Measurements from ENCODE around the gene EIF4E1B.

The EIF4E1B gene

DNA sequence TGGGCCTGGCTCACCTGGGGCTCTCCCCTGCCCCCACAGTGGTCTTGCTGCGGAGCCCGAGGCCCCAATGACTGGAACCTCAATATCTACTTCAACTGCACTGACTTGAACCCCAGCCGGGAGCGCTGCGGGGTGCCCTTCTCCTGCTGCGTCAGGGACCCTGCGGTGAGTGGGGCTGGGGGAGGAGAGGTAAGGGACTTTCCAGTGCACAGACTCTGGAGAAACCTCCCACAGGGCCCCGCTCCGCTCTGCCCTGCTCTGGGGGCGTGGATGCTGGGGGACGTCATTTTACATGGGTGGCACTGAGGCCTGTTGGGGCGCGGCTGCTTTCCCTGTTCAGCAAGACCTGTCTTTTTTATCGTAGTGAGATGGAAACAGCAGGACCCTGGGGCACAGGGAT is 24.4 kb downstream of the EIF4E1B start:
- no peaks in the 10 kb centered on the region for H3K9me3 ChIP-seq (ENCODE audit: control insufficient read depth, low read length)
- no peaks in the 10 kb centered on the region for H3K27me3 ChIP-seq (ENCODE audit: control insufficient read depth, insufficient read depth, low read length)
- no peak for TF ChIP-seq CTCF (IDR thresholded peaks at IDR 0.05)
- no peaks in the 10 kb centered on the region for H3K79me2 ChIP-seq
- H3K4me2 ChIP-seq (ENCODE audit: low read length) = no peak overlapping the region
- H3K4me3 ChIP-seq (ENCODE audit: low read depth, low read length) = no peak overlapping the region
- no peaks in the 10 kb centered on the region for H3K36me3 ChIP-seq (ENCODE audit: control insufficient read depth, insufficient read depth, low read length)
- H3K27ac ChIP-seq = no peak overlapping the region
- no peak overlapping the region for H3K9ac ChIP-seq
- no peak overlapping the region for H2AFZ ChIP-seq
- peaks cover 3% of the 10 kb centered on the region for H3K4me1 ChIP-seq

DNA sequence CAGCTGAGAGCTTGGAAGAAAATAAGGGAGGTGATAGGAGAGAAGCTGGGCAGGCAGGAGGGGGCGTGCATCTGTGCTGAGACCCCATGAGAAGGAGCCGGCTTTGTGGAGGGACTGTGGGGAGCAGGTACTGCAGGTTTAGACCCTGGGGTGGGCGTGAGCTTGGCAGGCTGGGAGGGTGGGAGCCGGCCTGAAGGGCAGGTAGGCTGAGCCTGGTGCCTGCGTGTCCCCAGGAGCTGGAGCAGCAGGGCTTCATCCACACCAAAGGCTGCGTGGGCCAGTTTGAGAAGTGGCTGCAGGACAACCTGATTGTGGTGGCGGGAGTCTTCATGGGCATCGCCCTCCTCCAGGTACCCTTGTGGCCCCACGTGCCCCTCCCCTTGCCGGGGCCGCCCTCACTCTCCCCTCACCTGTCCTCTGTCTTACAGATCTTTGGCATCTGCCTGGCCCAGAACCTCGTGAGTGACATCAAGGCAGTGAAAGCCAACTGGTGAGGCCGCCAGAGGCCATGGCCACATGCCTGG is 26.1 kb downstream of the EIF4E1B start:
- Histone ChIP-seq H3K4me3 (ENCODE audit: low read depth, low read length) (no peak overlapping the region), H3K27me3 (ENCODE audit: control insufficient read depth, insufficient read depth, low read length) (no peaks in the 10 kb centered on the region), H3K9ac (no peak overlapping the region), H3K9me3 (ENCODE audit: control insufficient read depth, low read length) (no peaks in the 10 kb centered on the region), H3K27ac (no peak overlapping the region), H3K36me3 (ENCODE audit: control insufficient read depth, insufficient read depth, low read length) (no peaks in the 10 kb centered on the region), H3K4me2 (ENCODE audit: low read length) (no peak overlapping the region), H3K79me2 (no peaks in the 10 kb centered on the region), H3K4me1 (peaks cover 4% of the 10 kb centered on the region), H2AFZ (no peak overlapping the region)
- TF ChIP-seq CTCF (IDR thresholded peaks at IDR 0.05) = no peak

DNA sequence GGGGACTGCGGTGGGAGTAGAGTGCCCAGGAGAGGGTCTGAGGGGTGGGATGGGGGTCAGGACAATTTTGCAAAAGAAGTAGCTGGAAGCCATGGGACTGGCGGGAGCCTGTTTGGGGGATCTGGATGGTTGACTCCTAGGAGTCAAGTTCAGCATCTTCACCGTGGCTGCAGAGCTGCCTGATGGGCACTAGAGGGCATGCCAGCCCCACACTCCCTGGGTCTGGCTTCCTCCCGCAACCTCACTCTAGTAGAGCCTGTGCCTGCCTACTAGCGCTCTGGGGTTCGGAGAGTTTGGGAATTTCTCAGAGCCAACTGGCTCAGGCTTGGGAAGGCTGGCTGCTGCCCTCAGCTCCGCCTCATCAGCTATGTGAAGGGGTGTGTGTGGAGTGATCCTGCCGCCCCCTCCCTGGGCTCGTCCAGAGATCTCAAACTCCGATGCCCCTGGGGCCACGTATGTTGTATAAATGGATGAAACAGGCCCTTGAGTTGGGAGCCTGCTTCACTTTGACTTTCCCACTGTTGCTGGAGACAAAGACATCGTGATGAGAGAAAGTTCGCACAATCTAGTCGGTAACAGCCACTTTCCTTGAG is 27.6 kb downstream of the EIF4E1B start:
- H3K4me2 ChIP-seq (ENCODE audit: low read length) = no peak overlapping the region
- no peaks in the 10 kb centered on the region for H3K9me3 ChIP-seq (ENCODE audit: control insufficient read depth, low read length)
- H3K79me2 ChIP-seq = no peaks in the 10 kb centered on the region
- no peak overlapping the region for H2AFZ ChIP-seq
- TF ChIP-seq CTCF (IDR thresholded peaks at IDR 0.05) = peak; percentile 82
- H3K36me3 ChIP-seq (ENCODE audit: control insufficient read depth, insufficient read depth, low read length) = no peaks in the 10 kb centered on the region
- no peak overlapping the region for H3K27ac ChIP-seq
- no peak overlapping the region for H3K9ac ChIP-seq
- no peak overlapping the region for H3K4me3 ChIP-seq (ENCODE audit: low read depth, low read length)
- no peaks in the 10 kb centered on the region for H3K27me3 ChIP-seq (ENCODE audit: control insufficient read depth, insufficient read depth, low read length)
- peaks cover 4% of the 10 kb centered on the region for H3K4me1 ChIP-seq

DNA sequence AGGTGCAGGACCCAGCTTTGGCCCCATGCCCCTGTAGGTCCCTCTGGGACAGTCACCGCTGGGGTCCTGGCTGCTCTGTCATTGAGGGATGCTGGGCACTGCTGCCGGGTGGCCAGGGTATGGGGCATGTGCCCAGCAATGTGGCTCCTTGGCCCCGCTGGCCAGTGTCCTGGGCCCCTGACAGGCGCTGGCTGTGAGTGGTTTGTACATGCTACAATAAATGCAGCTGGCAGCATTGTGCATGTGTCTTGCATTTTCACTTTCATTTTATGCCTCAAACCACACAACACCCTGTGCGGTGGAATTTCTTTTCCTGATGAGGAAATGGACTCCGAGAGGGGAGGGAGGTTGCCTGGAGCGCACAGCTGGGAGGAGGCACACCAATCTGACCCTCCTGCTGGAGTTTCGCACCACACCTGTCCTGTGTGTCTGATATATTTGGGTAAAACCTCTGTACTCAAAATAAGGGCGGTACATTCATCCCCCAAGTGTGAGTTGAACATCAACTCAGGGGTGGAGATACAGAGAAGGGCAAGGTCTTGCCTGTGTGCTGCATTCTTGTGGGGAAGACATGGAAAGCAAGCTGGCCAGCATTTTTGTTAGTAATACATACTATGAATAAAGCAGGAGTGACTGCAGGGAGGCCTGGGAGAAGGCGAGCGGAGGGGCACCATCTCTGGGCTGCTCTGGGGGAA is 28.5 kb downstream of the EIF4E1B start:
- Histone ChIP-seq H3K27ac (no peak overlapping the region), H3K79me2 (no peaks in the 10 kb centered on the region), H2AFZ (no peak overlapping the region), H3K9me3 (ENCODE audit: control insufficient read depth, low read length) (no peaks in the 10 kb centered on the region), H3K36me3 (ENCODE audit: control insufficient read depth, insufficient read depth, low read length) (no peaks in the 10 kb centered on the region), H3K9ac (no peak overlapping the region), H3K4me2 (ENCODE audit: low read length) (no peak overlapping the region), H3K4me3 (ENCODE audit: low read depth, low read length) (no peak overlapping the region), H3K27me3 (ENCODE audit: control insufficient read depth, insufficient read depth, low read length) (no peaks in the 10 kb centered on the region), H3K4me1 (peaks cover 4% of the 10 kb centered on the region)
- no peak for TF ChIP-seq CTCF (IDR thresholded peaks at IDR 0.05)

- TF ChIP-seq CTCF (IDR thresholded peaks at IDR 0.05) = no peak
Measured at GRCh38 chr5:176659512-176659839, 29.0 kb downstream of the EIF4E1B start.

More at GRCh38 chr5:176659512-176659839, 29.0 kb downstream of the EIF4E1B start:
- no peaks in the 10 kb centered on the region for H3K27me3 ChIP-seq (ENCODE audit: control insufficient read depth, insufficient read depth, low read length)
- H3K4me2 ChIP-seq (ENCODE audit: low read length) = no peak overlapping the region
- H3K79me2 ChIP-seq = no peaks in the 10 kb centered on the region
- no peak overlapping the region for H3K27ac ChIP-seq
- H2AFZ ChIP-seq = no peak overlapping the region
- H3K9ac ChIP-seq = no peak overlapping the region
- no peaks in the 10 kb centered on the region for H3K9me3 ChIP-seq (ENCODE audit: control insufficient read depth, low read length)
- no peak overlapping the region for H3K4me3 ChIP-seq (ENCODE audit: low read depth, low read length)
- no peaks in the 10 kb centered on the region for H3K36me3 ChIP-seq (ENCODE audit: control insufficient read depth, insufficient read depth, low read length)
- H3K4me1 ChIP-seq = peaks cover 4% of the 10 kb centered on the region

All from parathyroid adenoma (tissue), 2 donors.